GM12878 (cell line): Measurements from ENCODE around the gene ADGRV1. TPM values are rescaled to one million over a fixed set of nuclear protein-coding genes. Genes with fewer than 3 reads are reported as not detected.

Experiments used
- ATAC-seq: fragments of 200-7000 bp; cut with Tn5 transposase; 3 replicates; pipeline ENCODE4 v1.9.1; 2020; ENCODE audit warnings: mild to moderate bottlenecking, moderate library complexity
- BruUV-seq: library from RNA; stranded (reverse); fragments of 400-500 nt; replicated peaks from 2 replicates; lab custom pipeline; 2021; lab: Mats Ljungman, UMichigan
- CTCF ChIA-PET: fragments of 300-600 bp; sonication (Branson Sonifier 250); formaldehyde crosslinking; extraction: SDS; loops from one replicate; lab custom pipeline; 2021; ENCODE audit warnings: inconsistent platforms; lab: Yijun Ruan, JAX
- POLR2A ChIA-PET: fragments of 350-600 bp; formaldehyde crosslinking; extraction: SDS; loops from one replicate; lab custom pipeline; 2021; ENCODE audit warnings: inconsistent platforms; lab: Charles Lee
- RAD21 ChIA-PET: fragments of 300-600 bp; sonication (Branson Sonifier 250); formaldehyde crosslinking; loops from one replicate; lab custom pipeline; 2023; ENCODE audit warnings: antibody characterized with exemption; ENCODE audit not compliant: unreplicated experiment; lab: Charles Lee
- SMC1A ChIA-PET: fragments of 300-600 bp; sonication (Branson Sonifier 250); formaldehyde crosslinking; loops from one replicate; lab custom pipeline; 2023; ENCODE audit not compliant: unreplicated experiment, uncharacterized antibody; lab: Charles Lee
- DNase-seq: peaks from one replicate; pipeline ENCODE4 v3.0.0-alpha.2; 2011; ENCODE audit warnings: low read depth, low spot score
- FAIRE-seq: peaks from 3 replicates; lab custom pipeline; 2011; peaks lifted over from hg19 to GRCh38; lab: Jason Lieb, UNC
- H2AFZ ChIP-seq: 2 replicates; pipeline ENCODE4 v1.6.0; 2011; ENCODE audit warnings: low read depth, low read length, control low read depth; ENCODE audit not compliant: control insufficient read depth
- H3K27ac ChIP-seq: 2 replicates; pipeline ENCODE4 v1.5.1; 2011; ENCODE audit warnings: control low read depth; ENCODE audit not compliant: control insufficient read depth, insufficient read depth
- H3K27me3 ChIP-seq, 2 experiments: replicated peaks in 1 of 2; 2 replicates each; pipeline versions ENCODE4 v1.6.0 to v1.6.1; 2011; ENCODE audit warnings: low read length in 1 of 2; ENCODE audit not compliant: control insufficient read depth in 2 of 2, insufficient read depth in 2 of 2
- H3K36me3 ChIP-seq, 2 experiments: 2 replicates each; pipeline ENCODE4 v1.5.1; 2011; ENCODE audit warnings: low read length in 1 of 2; ENCODE audit not compliant: control insufficient read depth in 2 of 2, insufficient read depth in 2 of 2
- H3K4me1 ChIP-seq: 2 replicates; pipeline ENCODE4 v1.6.1; 2011; ENCODE audit warnings: mild to moderate bottlenecking, low read length, moderate library complexity, mixed read lengths; ENCODE audit not compliant: control insufficient read depth, insufficient read depth
- H3K4me2 ChIP-seq: 2 replicates; pipeline ENCODE4 v1.6.0; 2011; ENCODE audit warnings: control low read depth; ENCODE audit not compliant: control insufficient read depth, insufficient read depth
- H3K4me3 ChIP-seq: fragments of 200-600 bp; sonication (generic); 2 replicates; pipeline ENCODE4 v1.5.1; 2016
- H3K79me2 ChIP-seq: 2 replicates; pipeline ENCODE4 v1.6.0; 2011; ENCODE audit warnings: low read length; ENCODE audit not compliant: control insufficient read depth, insufficient read depth
- H3K9ac ChIP-seq: 2 replicates; pipeline ENCODE4 v1.8.0; 2011; ENCODE audit warnings: low read length, control low read depth, mixed read lengths; ENCODE audit not compliant: control insufficient read depth, insufficient read depth
- H3K9me3 ChIP-seq: replicated peaks from 3 replicates; pipeline ENCODE4 v1.5.1; 2011; ENCODE audit warnings: mild to moderate bottlenecking, low read length; ENCODE audit not compliant: control insufficient read depth, insufficient read depth
- H4K20me1 ChIP-seq: 2 replicates; pipeline ENCODE4 v1.6.0; 2011; ENCODE audit not compliant: control insufficient read depth, insufficient read depth
- EGR1 ChIP-seq, 2 experiments: IDR thresholded peaks; 1 replicate in 1 of 2; 2 replicates in 1 of 2; pipeline ENCODE4 v1.6.1; 2011 to 2012; ENCODE audit warnings: low read depth in 2 of 2, low read length in 2 of 2, borderline replicate concordance in 1 of 2, mild to moderate bottlenecking in 1 of 2, moderate library complexity in 1 of 2
- FOXM1 ChIP-seq: IDR thresholded peaks from 2 replicates; pipeline ENCODE4 v1.6.1; 2012; ENCODE audit warnings: low read depth, mild to moderate bottlenecking, inconsistent platforms, low read length, moderate library complexity
- JUND ChIP-seq: IDR thresholded peaks from 2 replicates; pipeline ENCODE4 v1.6.1; 2012; ENCODE audit warnings: low read depth, mild to moderate bottlenecking, low read length, improper control_type of control experiment, moderate library complexity
- NR2F1 ChIP-seq: fragments of 450-650 bp; conservative IDR thresholded peaks from 2 replicates; pipeline ENCODE4 v1.6.1; 2017; ENCODE audit warnings: mild to moderate bottlenecking
- POLR2A ChIP-seq: IDR thresholded peaks from 2 replicates; pipeline ENCODE4 v1.6.1; 2011; ENCODE audit warnings: low read depth, mild to moderate bottlenecking, low read length
- RCOR1 ChIP-seq: conservative IDR thresholded peaks from 2 replicates; pipeline ENCODE4 v1.6.1; 2012; ENCODE audit warnings: low read depth, low read length, improper control_type of control experiment
- RUNX3 ChIP-seq: IDR thresholded peaks from 2 replicates; pipeline ENCODE4 v1.6.1; 2012; ENCODE audit warnings: low read length, inconsistent platforms
- SIN3A ChIP-seq: IDR thresholded peaks from 2 replicates; pipeline ENCODE4 v1.6.1; 2012; ENCODE audit warnings: low read depth, low read length, improper control_type of control experiment
- SIX5 ChIP-seq: IDR thresholded peaks from 2 replicates; pipeline ENCODE4 v1.6.1; 2011; ENCODE audit warnings: mild to moderate bottlenecking, low read depth, low read length, moderate library complexity; ENCODE audit not compliant: severe bottlenecking
- SREBF1 ChIP-seq: IDR thresholded peaks from 2 replicates; pipeline ENCODE4 v1.6.1; 2012; ENCODE audit warnings: mild to moderate bottlenecking, low read length
- SREBF2 ChIP-seq: IDR thresholded peaks from 2 replicates; pipeline ENCODE4 v1.6.1; 2012; ENCODE audit warnings: mild to moderate bottlenecking, low read length
- SUPT20H ChIP-seq: IDR thresholded peaks from 2 replicates; pipeline ENCODE4 v1.6.1; 2011; ENCODE audit warnings: low read depth, mild to moderate bottlenecking, low read length, moderate library complexity, borderline replicate concordance; ENCODE audit not compliant: control insufficient read depth
- TAF1 ChIP-seq: IDR thresholded peaks from 2 replicates; pipeline ENCODE4 v1.6.1; 2011; ENCODE audit warnings: mild to moderate bottlenecking, low read depth, low read length, borderline replicate concordance
- ZBED1 ChIP-seq: IDR thresholded peaks from 2 replicates; pipeline ENCODE4 v1.6.1; 2016; ENCODE audit warnings: borderline replicate concordance
- ZNF622 ChIP-seq: fragments of 450-650 bp; IDR thresholded peaks from 2 replicates; pipeline ENCODE4 v1.6.1; 2017; ENCODE audit warnings: mild to moderate bottlenecking, inconsistent platforms
- ZSCAN29 ChIP-seq: fragments of 450-650 bp; IDR thresholded peaks from 2 replicates; pipeline ENCODE4 v1.6.1; 2017; ENCODE audit warnings: mild to moderate bottlenecking, moderate library complexity
- WGBS: methylation state at CpG from one replicate; pipeline ENCODE4 v1.1.6; 2016; ENCODE audit warnings: low lambda C conversion rate; ENCODE audit not compliant: insufficient replicate concordance, insufficient coverage; ENCODE audit errors: missing lambda C conversion rate; 5-methylcytosine and 5-hydroxymethylcytosine counted together
- in situ Hi-C: fragments of 300-500 bp; cut with MboI; formaldehyde crosslinking; loops from 9 replicates; pipeline ENCODE4 v1.14.3; 2018; ENCODE audit warnings: mixed read lengths
- intact Hi-C: fragments of 100-400 bp; cut with micrococcal nuclease; formaldehyde crosslinking; loops from one replicate; pipeline ENCODE4 v1.14.2; 2022; ENCODE audit not compliant: unreplicated experiment
- polyA plus RNA-seq, 11 experiments: library from polyadenylated mRNA; depleted of rRNA in 4 of 11; unstranded in 6 of 11; stranded (reverse) in 5 of 11; fragments of >200 nt; fragmentation: Nextera tagmentation in 4 of 11; fragmentation: Illumina TruSeq in 1 of 11; extraction: Ambion mirVana in 4 of 11; extraction: Trizol in 1 of 11; gene quantifications; 1 replicate in 1 of 11; 2 replicates in 10 of 11; pipeline versions ENCODE4 v1.2.1 to v1.2.3, GENCODE V29; 2011 to 2016; ENCODE audit warnings: inconsistent platforms in 2 of 11, missing spikeins in 2 of 11, low read depth in 1 of 11
- total RNA-seq, 4 experiments: library from RNA; depleted of rRNA in 3 of 4; stranded (reverse); fragments of >200 nt in 3 of 4; fragmentation: Illumina TruSeq in 1 of 4; extraction: Trizol in 1 of 4; gene quantifications; 2 replicates each; pipeline versions ENCODE4 v1.2.1 to v1.2.3, GENCODE V29; 2013 to 2021
- TF ChIP-seq, protein P1 (sequence below): IDR thresholded peaks from 2 replicates; pipeline ENCODE4 v1.6.1; 2012; ENCODE audit warnings: low read depth, low read length, improper control_type of control experiment
- TF ChIP-seq, protein P2 (sequence below): IDR thresholded peaks from 2 replicates; pipeline ENCODE4 v1.6.1; 2012; ENCODE audit warnings: mild to moderate bottlenecking, low read depth, low read length
- TF ChIP-seq, protein P3 (sequence below): fragments of 450-650 bp; formaldehyde crosslinking; IDR thresholded peaks from 2 replicates; pipeline ENCODE4 v1.4.0; 2022; ENCODE audit warnings: mild to moderate bottlenecking, moderate library complexity

Gene ADGRV1
- total and polyA plus RNA-seq, 10 of the 15 experiments (the other 5 are each of a cell fraction or from before 2014, with no cell fraction given): 0.04 to 8.1 (median 0.16) TPM; not detected in 1

DNA sequence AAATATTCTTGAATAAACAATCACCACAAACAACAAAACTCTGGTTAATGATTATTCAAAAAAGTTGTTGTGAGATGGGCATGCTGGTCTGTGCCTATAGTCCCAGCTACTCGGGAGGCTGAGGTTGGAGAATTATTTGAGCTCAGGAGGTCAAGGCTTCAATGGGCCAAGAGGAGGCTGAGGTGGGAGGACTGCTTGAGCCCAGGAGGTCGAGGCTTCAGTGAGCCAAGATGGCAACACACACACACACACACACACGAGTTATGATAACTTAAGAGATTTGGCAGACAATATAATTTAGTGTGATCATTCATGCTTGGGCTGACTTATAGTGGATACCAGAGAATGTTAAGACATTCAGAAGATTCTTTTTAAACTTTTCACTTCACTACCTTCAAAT lies 44.1 kb upstream of the ADGRV1 start:
- H3K9ac ChIP-seq: no peak overlapping the region
- H3K4me1 ChIP-seq: no peaks in the 10 kb centered on the region
- ATAC-seq (no peak), FAIRE-seq (no peak), DNase-seq (no peak)
- POLR2A ChIA-PET: no interaction called here
- RAD21 ChIA-PET: no interaction called here
- H3K79me2 ChIP-seq: no peaks in the 10 kb centered on the region
- H4K20me1 ChIP-seq: no peaks in the 10 kb centered on the region
- H3K4me3 ChIP-seq: no peak overlapping the region
- H3K27ac ChIP-seq: no peak overlapping the region
- H3K4me2 ChIP-seq: no peak overlapping the region
- BruUV-seq: no TSS peak
- SMC1A ChIA-PET: no interaction called here
- CTCF ChIA-PET: no interaction called here
- no peak overlapping the region for H2AFZ ChIP-seq
- no peaks in the 10 kb centered on the region for H3K27me3 ChIP-seq
- intact Hi-C loops (no loop called here), in situ Hi-C loops (no loop called here)
- peaks cover 0 to 8% of the 10 kb centered on the region in 2 experiments; a peak in 2 of 4 replicates for H3K36me3 ChIP-seq
- 93% methylated on average over 1 of the region's 3 CpGs for WGBS
- H3K9me3 ChIP-seq: no peaks in the 10 kb centered on the region
- TF ChIP-seq SIX5 (no peak), POLR2A (no peak), SIN3A (no peak), ZBED1 (no peak), FOXM1 (no peak), TAF1 (no peak), RUNX3 (no peak), RCOR1 (no peak), NR2F1 (no peak), SREBF2 (no peak), ZNF622 (no peak), ZSCAN29 (no peak), SUPT20H (no peak), EGR1 (IDR thresholded peaks at IDR 0.05; ENCODE audit: borderline replicate concordance in 1 of 2, low read depth in 2 of 2, low read length in 2 of 2) (no peak), JUND (no peak), SREBF1 (no peak)
- TF ChIP-seq, protein P1, sequence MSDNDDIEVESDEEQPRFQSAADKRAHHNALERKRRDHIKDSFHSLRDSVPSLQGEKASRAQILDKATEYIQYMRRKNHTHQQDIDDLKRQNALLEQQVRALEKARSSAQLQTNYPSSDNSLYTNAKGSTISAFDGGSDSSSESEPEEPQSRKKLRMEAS: no peak
- TF ChIP-seq, protein P2, sequence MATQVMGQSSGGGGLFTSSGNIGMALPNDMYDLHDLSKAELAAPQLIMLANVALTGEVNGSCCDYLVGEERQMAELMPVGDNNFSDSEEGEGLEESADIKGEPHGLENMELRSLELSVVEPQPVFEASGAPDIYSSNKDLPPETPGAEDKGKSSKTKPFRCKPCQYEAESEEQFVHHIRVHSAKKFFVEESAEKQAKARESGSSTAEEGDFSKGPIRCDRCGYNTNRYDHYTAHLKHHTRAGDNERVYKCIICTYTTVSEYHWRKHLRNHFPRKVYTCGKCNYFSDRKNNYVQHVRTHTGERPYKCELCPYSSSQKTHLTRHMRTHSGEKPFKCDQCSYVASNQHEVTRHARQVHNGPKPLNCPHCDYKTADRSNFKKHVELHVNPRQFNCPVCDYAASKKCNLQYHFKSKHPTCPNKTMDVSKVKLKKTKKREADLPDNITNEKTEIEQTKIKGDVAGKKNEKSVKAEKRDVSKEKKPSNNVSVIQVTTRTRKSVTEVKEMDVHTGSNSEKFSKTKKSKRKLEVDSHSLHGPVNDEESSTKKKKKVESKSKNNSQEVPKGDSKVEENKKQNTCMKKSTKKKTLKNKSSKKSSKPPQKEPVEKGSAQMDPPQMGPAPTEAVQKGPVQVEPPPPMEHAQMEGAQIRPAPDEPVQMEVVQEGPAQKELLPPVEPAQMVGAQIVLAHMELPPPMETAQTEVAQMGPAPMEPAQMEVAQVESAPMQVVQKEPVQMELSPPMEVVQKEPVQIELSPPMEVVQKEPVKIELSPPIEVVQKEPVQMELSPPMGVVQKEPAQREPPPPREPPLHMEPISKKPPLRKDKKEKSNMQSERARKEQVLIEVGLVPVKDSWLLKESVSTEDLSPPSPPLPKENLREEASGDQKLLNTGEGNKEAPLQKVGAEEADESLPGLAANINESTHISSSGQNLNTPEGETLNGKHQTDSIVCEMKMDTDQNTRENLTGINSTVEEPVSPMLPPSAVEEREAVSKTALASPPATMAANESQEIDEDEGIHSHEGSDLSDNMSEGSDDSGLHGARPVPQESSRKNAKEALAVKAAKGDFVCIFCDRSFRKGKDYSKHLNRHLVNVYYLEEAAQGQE: no peak
- TF ChIP-seq, protein P3, sequence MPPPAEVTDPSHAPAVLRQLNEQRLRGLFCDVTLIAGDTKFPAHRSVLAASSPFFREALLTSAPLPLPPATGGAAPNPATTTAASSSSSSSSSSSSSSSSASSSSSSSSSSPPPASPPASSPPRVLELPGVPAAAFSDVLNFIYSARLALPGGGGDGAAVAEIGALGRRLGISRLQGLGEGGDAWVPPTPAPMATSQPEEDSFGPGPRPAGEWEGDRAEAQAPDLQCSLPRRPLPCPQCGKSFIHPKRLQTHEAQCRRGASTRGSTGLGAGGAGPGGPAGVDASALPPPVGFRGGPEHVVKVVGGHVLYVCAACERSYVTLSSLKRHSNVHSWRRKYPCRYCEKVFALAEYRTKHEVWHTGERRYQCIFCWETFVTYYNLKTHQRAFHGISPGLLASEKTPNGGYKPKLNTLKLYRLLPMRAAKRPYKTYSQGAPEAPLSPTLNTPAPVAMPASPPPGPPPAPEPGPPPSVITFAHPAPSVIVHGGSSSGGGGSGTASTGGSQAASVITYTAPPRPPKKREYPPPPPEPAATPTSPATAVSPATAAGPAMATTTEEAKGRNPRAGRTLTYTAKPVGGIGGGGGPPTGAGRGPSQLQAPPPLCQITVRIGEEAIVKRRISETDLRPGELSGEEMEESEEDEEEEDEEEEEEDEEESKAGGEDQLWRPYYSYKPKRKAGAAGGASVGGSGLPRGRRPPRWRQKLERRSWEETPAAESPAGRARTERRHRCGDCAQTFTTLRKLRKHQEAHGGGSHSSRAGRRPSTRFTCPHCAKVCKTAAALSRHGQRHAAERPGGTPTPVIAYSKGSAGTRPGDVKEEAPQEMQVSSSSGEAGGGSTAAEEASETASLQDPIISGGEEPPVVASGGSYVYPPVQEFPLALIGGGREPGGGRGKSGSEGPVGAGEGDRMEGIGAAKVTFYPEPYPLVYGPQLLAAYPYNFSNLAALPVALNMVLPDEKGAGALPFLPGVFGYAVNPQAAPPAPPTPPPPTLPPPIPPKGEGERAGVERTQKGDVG: no peak
